GM21717 (cell line): ENCODE measurements around the gene DHRS9.

Source experiments
- ATAC-seq: cut with Tn5 transposase; IDR thresholded peaks from one replicate; pipeline ENCODE4 v1.9.1; 2021; ENCODE audit warnings: mild to moderate bottlenecking, moderate library complexity; ENCODE audit not compliant: unreplicated experiment

Gene DHRS9

GRCh38 chr2:169065422-169065821 is 3.9 kb upstream of the DHRS9 start:
- no peak for ATAC-seq

GRCh38 chr2:169065864-169066517 is 3.4 kb upstream of the DHRS9 start:
- ATAC-seq: no peak

GRCh38 chr2:169066897-169067296 is 2.5 kb upstream of the DHRS9 start:
- ATAC-seq: no peak

GRCh38 chr2:169069833-169070232 is 470 bp downstream of the DHRS9 start:
- no peak for ATAC-seq

- no peak for ATAC-seq
Observed at GRCh38 chr2:169071455-169071854, 2.1 kb downstream of the DHRS9 start.

GRCh38 chr2:169072163-169072925 is 3.0 kb downstream of the DHRS9 start:
- ATAC-seq: peak; percentile 66

GRCh38 chr2:169073211-169073962 is 4.0 kb downstream of the DHRS9 start:
- ATAC-seq: no peak

- ATAC-seq: no peak
Observed at GRCh38 chr2:169073963-169074751, 4.8 kb downstream of the DHRS9 start.

GRCh38 chr2:169077674-169078240 is 8.4 kb downstream of the DHRS9 start:
- no peak for ATAC-seq

- peak; percentile 86 for ATAC-seq
Observed at GRCh38 chr2:169080250-169081069, 11.1 kb downstream of the DHRS9 start.

- ATAC-seq: no peak
Observed at GRCh38 chr2:169081551-169081950, 12.2 kb downstream of the DHRS9 start.

GRCh38 chr2:169082995-169083394 is 13.6 kb downstream of the DHRS9 start:
- peak; percentile 77 for ATAC-seq

- no peak for ATAC-seq
Observed at GRCh38 chr2:169086893-169087467, 17.6 kb downstream of the DHRS9 start.

- no peak for ATAC-seq
Observed at GRCh38 chr2:169087757-169088379, 18.5 kb downstream of the DHRS9 start.

- no peak for ATAC-seq
Observed at GRCh38 chr2:169089182-169089581, 19.8 kb downstream of the DHRS9 start.

- ATAC-seq: no peak
Observed at GRCh38 chr2:169090133-169090820, 20.9 kb downstream of the DHRS9 start.

GRCh38 chr2:169091256-169091655 is 21.9 kb downstream of the DHRS9 start:
- ATAC-seq: no peak

- ATAC-seq: no peak
Observed at GRCh38 chr2:169091761-169092519, 22.6 kb downstream of the DHRS9 start.
